Fibroblast of gingiva (primary cell): Measurements from ENCODE around the gene SH3PXD2A.

Source experiments
- DNase-seq: peaks from one replicate; pipeline ENCODE4 v3.0.0-alpha.2; 2011; ENCODE audit warnings: low read depth

Gene SH3PXD2A

GRCh38 chr10:103808780-103809179, 46.6 kb downstream of the SH3PXD2A start:
- no peak for DNase-seq

DNA sequence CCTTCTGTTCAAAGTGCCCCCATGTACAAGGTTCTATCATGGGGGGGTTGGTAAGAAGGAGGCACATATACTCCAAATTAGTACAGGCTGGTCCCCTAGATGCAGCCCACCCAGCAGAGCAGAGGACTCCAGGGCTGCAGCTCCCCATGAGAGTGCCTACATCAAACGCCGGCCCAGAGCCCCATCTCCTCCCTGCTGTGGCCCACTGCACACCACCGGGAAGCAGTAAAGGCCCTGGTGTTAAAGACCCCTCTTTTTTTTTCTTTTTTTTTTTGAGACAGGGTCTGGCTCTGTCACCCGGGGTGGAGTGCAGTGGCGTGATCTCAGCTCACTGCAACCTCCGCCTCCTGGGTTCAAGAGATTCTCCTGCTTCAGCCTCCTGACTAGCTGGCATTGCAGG, 47.4 kb downstream of the SH3PXD2A start:
- DNase-seq, result no peak

- no peak for DNase-seq
These were observed 48.8 kb downstream of the SH3PXD2A start for GRCh38 chr10:103806395-103807187.

- DNase-seq, result no peak
These were observed 49.6 kb downstream of the SH3PXD2A start for GRCh38 chr10:103805781-103806180.

DNA sequence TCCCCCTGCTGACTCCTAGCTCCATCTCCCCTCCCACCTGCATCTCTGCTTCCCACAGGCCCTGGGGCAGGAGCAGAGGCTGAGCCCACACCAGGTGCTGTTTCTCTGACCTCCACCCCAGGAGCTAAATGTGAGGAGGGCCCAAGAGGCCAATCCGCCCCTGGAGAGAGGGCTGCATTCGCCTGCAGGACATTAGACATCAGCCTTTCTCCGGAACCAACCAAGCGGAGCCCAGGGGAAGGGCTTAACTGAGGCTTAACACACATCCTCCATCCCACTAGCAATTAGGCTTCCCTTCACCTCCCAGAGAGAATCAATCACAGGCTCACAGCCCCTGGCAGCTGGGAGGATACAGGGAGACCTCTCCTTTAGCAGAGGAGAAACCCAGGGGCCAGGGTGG, 50.5 kb downstream of the SH3PXD2A start:
- no peak for DNase-seq

GRCh38 chr10:103803941-103804340, 51.4 kb downstream of the SH3PXD2A start:
- DNase-seq, result no peak

DNA sequence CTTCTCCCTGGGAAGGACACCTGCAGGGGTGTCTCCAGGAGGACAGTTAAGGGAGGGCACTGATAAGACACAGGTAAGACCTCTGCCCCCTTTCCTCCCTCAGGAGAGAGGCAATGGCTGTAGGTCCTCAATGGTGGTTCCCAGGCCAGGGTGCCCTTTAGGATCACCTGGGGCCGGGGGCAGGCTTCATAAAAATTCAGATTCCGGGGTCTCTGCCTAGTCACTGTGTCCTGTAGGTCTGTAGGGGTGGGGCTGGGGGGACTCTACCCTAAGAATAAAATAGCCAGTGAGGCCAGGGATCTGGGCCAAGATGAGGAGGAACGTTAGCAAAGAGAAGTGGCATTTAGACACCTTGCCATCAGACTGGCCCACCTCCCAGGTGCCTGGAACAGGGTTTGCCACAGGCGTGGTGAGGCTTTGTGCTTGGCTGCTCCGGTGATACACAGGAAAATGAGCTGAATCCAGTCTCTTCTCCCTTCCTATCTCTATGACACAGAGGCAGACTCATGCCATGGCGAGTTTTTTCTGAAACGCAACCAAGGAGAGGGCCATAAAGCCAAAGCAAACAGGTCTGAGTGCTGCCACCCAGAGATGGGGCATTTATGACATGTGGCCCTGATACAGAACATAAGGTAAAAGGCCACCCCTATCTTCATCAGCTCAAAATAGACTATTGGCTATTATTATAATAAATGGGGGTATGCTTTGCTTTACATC, 52.6 kb downstream of the SH3PXD2A start:
- DNase-seq, result no peak

DNA sequence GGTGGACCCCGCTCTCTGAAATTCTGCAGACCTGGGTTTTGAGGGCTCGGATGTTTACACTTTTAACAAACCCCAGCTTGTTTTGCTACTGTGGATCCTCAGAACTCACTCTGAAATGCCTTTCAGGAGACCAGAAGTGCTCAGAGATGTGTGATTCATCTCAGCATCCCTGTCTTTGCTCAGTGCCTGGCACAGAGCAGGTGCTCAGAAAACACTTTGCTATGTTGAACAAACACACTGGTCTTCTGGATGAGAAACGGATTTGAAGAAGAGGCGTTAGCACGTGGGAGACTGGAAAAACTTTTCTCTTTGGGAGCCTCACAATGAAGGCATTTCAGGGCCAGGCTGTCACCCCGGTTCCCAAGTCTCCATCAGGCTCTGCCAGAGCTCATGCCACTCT, 53.3 kb downstream of the SH3PXD2A start:
- no peak for DNase-seq

DNA sequence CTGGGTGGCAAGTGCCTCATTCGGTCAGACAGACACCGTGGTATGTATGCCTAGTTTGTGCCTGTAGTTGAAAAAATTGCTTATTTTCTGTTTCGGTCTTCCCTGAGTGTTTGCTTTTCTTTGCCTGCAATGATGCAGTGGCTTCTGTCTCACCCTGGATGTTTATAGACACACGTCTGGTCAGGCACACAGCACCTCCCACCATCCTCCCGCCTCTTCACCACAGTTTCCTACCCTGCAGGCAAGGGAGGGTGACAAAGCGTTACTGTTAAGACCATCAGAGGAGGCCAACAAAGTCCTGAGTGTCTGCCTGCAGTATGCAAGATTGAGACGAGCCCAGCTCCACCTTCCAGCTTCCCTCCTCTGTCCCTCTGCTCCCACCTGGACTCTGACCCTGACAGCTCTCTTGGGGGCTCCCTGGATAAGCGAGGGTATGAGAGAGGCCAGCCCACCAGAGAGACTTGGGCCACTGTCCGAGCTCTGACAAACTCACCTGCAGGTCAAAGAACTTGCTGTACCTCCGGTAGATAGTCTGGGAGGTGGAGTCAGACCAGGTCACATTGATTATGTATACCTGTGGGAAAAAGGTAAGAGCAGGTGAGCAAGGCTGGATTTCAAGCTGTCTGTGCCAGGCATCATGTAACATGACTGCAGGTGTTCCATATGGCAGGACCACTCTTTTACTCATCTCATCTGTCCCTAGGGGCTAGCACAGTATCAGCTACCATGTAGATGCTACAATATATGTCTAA, 54.4 kb downstream of the SH3PXD2A start:
- no peak for DNase-seq

GRCh38 chr10:103800089-103800488, 55.3 kb downstream of the SH3PXD2A start:
- no peak for DNase-seq

DNA sequence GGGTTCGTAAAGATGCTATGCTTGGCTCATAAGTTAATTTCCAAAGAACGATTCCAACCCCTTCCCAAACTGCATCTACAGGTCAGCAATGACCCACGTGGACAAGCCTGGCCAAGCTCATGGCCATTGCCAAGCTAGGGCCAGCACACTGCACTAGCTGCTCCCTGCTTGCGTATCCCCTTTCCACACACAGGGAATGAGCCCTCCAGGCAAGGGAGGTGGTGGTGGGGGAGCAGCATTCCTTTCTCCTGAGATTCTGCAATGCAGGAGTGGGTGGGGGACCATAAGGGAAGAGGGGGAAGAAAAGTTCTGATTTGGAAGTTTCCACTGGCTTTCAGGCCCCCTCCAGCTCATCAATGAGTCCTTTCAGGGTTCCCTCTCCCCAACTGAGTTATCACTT, 56.0 kb downstream of the SH3PXD2A start:
- no peak for DNase-seq

DNA sequence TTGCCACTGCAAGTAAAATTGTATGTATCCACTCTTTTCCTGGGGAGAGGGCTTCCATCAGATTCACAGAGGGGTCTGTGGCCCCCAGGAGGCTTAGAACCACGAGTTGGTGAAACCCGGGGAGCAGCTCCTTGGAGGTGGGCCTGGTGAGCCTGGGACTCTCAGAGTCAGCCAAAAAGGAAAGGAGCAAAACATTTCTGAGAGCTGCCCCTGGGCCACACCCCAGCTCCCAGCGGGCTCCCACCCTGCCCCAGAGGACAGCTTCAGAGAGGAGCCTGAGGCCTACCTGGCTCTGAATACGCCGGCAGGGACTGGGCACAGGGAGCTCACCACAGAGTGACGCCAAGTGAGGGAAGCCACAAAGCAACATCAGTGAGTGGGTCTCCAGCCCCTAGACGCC, 56.9 kb downstream of the SH3PXD2A start:
- no peak for DNase-seq

- no peak for DNase-seq
These were observed 57.5 kb downstream of the SH3PXD2A start for GRCh38 chr10:103797857-103798256.

DNA sequence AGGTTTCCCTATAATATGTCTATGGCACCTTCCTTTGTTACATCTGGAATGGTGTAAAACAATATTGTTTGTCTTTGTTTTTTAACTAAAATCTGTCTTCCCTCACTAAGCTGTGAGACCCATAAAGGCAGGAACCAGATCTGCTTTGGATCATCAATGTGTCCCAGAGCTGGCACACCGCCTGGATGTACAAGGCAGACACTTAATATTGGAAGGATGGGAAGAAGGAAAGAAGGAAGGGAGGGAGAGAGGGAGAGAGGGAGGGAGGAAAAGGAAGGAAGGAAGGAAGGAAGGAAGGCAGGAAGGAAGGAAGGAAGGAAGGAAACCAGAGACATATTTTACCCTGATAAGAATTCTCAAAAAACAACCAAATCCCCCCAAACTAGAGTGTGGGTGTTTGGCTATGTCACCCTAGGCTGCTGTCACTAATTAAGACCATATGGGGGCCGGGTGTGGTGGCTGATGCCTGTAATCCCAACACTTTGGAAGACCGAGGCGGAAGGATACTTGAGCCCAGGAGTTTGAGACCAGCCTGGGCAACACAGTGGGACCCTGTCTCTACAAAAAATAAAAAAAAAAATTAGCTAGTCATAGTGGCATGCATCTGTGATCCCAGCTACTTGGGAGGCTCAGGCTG, 59.6 kb downstream of the SH3PXD2A start:
- no peak for DNase-seq

GRCh38 chr10:103794996-103795395, 60.4 kb downstream of the SH3PXD2A start:
- DNase-seq, result no peak

DNA sequence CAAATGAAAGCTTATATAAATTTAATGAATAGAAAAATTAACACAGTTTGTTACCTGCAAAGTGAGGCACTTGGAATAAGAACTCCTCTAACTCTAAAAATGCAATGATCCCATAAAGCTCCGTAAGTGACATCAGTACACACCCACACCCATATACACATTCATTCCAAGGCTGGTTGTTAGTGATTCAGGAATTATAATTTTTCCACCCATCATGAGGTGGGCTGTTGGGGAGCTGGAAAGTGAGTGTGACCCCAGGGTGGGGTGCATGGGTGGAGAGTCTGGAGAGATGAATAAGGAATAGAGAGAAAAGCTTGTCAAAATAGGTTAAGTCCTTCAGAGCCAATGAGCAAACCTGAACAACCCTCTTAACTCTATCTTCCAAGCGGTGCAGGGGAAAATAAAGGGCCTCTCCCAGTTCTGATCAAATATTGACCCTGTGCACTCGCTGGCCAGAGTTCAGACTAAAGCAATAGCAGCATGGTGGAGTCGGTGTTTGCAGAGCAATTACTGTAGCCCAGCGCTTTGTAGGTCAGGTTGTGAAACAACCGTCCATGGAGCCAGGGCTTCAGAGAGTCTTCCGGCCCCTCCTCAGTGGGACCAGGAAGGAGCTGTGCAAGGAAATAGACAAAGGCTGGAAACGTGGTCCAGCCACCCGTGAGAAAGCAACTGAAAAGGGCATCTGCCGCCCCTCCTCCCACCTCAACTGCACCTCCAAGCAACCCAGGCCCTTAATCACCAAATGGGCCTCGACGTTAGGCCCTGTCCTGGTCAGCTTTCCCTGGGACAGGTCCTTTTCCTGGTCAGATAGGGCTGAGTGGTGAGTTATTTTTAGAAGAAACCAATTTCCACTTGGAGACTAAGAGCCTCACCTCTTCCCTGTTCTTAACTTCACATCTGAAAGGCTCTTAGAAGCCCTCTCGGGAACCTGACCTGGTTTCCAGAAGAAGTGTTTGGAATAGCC, 61.2 kb downstream of the SH3PXD2A start:
- DNase-seq, result no peak

- DNase-seq, result no peak
These were observed 61.9 kb downstream of the SH3PXD2A start for GRCh38 chr10:103793429-103793828.

GRCh38 chr10:103792547-103792946, 62.8 kb downstream of the SH3PXD2A start:
- peak; percentile 38 for DNase-seq

GRCh38 chr10:103791858-103792257, 63.5 kb downstream of the SH3PXD2A start:
- DNase-seq, result no peak

DNA sequence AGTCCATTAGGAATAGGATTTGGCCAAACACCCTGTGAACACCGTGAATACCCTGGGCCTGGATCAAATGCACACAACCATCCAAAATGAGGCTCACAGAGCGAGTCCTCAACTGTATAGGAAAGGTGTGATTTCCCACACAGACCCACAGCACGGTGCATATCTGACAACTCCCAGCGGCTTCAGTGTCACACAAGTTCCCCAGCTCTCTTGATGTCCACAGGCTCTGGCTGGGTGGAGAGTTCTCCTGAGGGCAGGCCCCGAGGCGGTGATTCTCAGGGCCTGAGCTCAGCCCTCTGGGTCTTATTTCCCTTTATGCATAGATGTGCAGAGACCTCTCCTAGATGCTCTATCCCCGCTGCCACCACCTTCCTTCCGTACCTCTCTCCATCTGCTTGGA, 64.1 kb downstream of the SH3PXD2A start:
- no peak for DNase-seq

DNA sequence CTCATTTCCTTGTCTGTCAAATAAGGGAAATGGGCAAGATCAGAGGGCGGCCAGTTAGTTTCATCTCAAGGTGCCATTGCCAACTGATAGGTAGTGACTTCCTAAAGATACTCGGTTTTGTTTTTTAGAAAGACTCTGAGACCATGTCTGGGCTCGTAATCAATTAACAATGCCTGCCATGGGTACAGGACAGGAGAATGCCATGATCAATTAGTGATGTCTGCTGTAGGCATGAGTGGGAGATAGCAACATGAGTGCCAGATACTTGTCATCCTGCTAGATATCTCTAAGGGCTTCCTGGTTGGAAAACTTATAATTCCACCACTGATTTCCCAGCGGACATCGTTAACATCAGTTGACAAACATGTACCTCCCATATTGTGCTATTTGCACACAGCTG, 64.8 kb downstream of the SH3PXD2A start:
- DNase-seq, result no peak
